Nephron (organoid): ENCODE results near the gene EIF6.

Source experiments
- H3K27ac Mint-ChIP-seq, 3 experiments: 2 replicates each; pipeline ENCODE4 v1.8.0; 2020; ENCODE audit warnings: mixed read lengths in 3 of 3, mild to moderate bottlenecking in 2 of 3, moderate library complexity in 1 of 3
- H3K27me3 Mint-ChIP-seq: 2 replicates; pipeline ENCODE4 v1.8.0; 2021; ENCODE audit warnings: low read depth, mild to moderate bottlenecking, moderate library complexity, mixed read lengths
- H3K36me3 Mint-ChIP-seq: 2 replicates; pipeline ENCODE4 v1.8.0; 2020; ENCODE audit warnings: low read depth, mixed read lengths
- H3K4me1 Mint-ChIP-seq: 2 replicates; pipeline ENCODE4 v1.8.0; 2020; ENCODE audit warnings: mixed read lengths
- H3K4me3 Mint-ChIP-seq, 3 experiments: 2 replicates each; pipeline ENCODE4 v1.8.0; 2020; ENCODE audit warnings: mild to moderate bottlenecking in 3 of 3, mixed read lengths in 3 of 3, moderate library complexity in 2 of 3
- H3K9me3 Mint-ChIP-seq: 2 replicates; pipeline ENCODE4 v1.8.0; 2020; ENCODE audit warnings: mixed read lengths
- CTCF ChIP-seq, 3 experiments: fragments of 200-600 bp; sonication (generic); IDR thresholded peaks; one replicate each; pipeline ENCODE4 v1.5.0; 2021; ENCODE audit warnings: antibody characterized with exemption in 3 of 3; ENCODE audit not compliant: unreplicated experiment in 3 of 3

The EIF6 gene

GRCh38 chr20:35284267-35284991, at the start of gene EIF6:
Gene EIF6, minus strand, starts transcription at chr20:35284772. Its CDS starts 285 bp downstream, at chr20:35284487.
- peaks cover 22% of the 10 kb centered on the region for H3K36me3 Mint-ChIP-seq
- peaks cover 3% of the 10 kb centered on the region for H3K27me3 Mint-ChIP-seq
- no peaks in the 10 kb centered on the region for H3K9me3 Mint-ChIP-seq
- H3K27ac Mint-ChIP-seq, result peak within 1 kb of the TSS; percentile 81 to 97 (median 95)
- TF ChIP-seq CTCF (IDR thresholded peaks at IDR 0.05; ENCODE audit: unreplicated experiment in 3 of 3), result no peak
- H3K4me1 Mint-ChIP-seq, result peaks cover 25% of the 10 kb centered on the region
- peak within 1 kb of the TSS; percentile 88 to 92 (median 92) for H3K4me3 Mint-ChIP-seq

GRCh38 chr20:35333606-35334005, 49.0 kb upstream of the EIF6 start:
- no peak overlapping the region for H3K4me3 Mint-ChIP-seq
- peaks cover 11% of the 10 kb centered on the region for H3K4me1 Mint-ChIP-seq
- no peaks in the 10 kb centered on the region for H3K27me3 Mint-ChIP-seq
- no peak for TF ChIP-seq CTCF (IDR thresholded peaks at IDR 0.05; ENCODE audit: unreplicated experiment in 3 of 3)
- no peaks in the 10 kb centered on the region for H3K36me3 Mint-ChIP-seq
- H3K27ac Mint-ChIP-seq, result peak overlapping the region; percentile 43 to 82 (median 58)
- no peaks in the 10 kb centered on the region for H3K9me3 Mint-ChIP-seq

GRCh38 chr20:35332540-35333200, 48.1 kb upstream of the EIF6 start:
- H3K4me1 Mint-ChIP-seq, result peaks cover 11% of the 10 kb centered on the region
- TF ChIP-seq CTCF (IDR thresholded peaks at IDR 0.05; ENCODE audit: unreplicated experiment in 3 of 3), result no peak
- no peak overlapping the region for H3K27ac Mint-ChIP-seq
- no peaks in the 10 kb centered on the region for H3K27me3 Mint-ChIP-seq
- no peak overlapping the region for H3K4me3 Mint-ChIP-seq
- no peaks in the 10 kb centered on the region for H3K36me3 Mint-ChIP-seq
- no peaks in the 10 kb centered on the region for H3K9me3 Mint-ChIP-seq

- Mint-ChIP-seq H3K27ac (no peak overlapping the region), H3K27me3 (no peaks in the 10 kb centered on the region), H3K9me3 (no peaks in the 10 kb centered on the region), H3K4me3 (no peak overlapping the region), H3K4me1 (peaks cover 23% of the 10 kb centered on the region), H3K36me3 (peaks cover 4% of the 10 kb centered on the region)
- TF ChIP-seq CTCF (IDR thresholded peaks at IDR 0.05; ENCODE audit: unreplicated experiment in 3 of 3), result no peak
These were observed 45.0 kb upstream of the EIF6 start for GRCh38 chr20:35329435-35330139.

GRCh38 chr20:35328689-35329088, 44.1 kb upstream of the EIF6 start:
- peaks cover 19% of the 10 kb centered on the region for H3K4me1 Mint-ChIP-seq
- H3K27me3 Mint-ChIP-seq, result no peaks in the 10 kb centered on the region
- H3K4me3 Mint-ChIP-seq, result no peak overlapping the region
- peaks cover 4% of the 10 kb centered on the region for H3K36me3 Mint-ChIP-seq
- TF ChIP-seq CTCF (IDR thresholded peaks at IDR 0.05; ENCODE audit: unreplicated experiment in 3 of 3), result no peak
- H3K27ac Mint-ChIP-seq, result no peak overlapping the region
- no peaks in the 10 kb centered on the region for H3K9me3 Mint-ChIP-seq
